H1 (cell line): ENCODE data around the gene TNFSF12. TPM values are rescaled to one million over a fixed set of nuclear protein-coding genes. Genes with fewer than 3 reads are reported as not detected.

ENCODE experiments used
- CTCF ChIA-PET: fragments of 300-600 bp; sonication (Branson Sonifier 250); formaldehyde crosslinking; loops from one replicate; lab custom pipeline; 2021; ENCODE audit not compliant: partially characterized antibody; lab: Charles Lee
- POLR2A ChIA-PET: fragments of 300-600 bp; sonication (Branson Sonifier 250); formaldehyde crosslinking; loops from one replicate; lab custom pipeline; 2021; ENCODE audit warnings: inconsistent platforms; ENCODE audit not compliant: partially characterized antibody; lab: Charles Lee
- DNase-seq, 2 experiments: peaks; one replicate each; pipeline versions ENCODE4 v3.0.0 to v3.0.0-alpha.2; 2010 to 2022; ENCODE audit warnings: low spot score in 2 of 2, low read depth in 1 of 2, mixed read lengths in 1 of 2
- FAIRE-seq: peaks from 2 replicates; lab custom pipeline; 2011; peaks lifted over from hg19 to GRCh38; lab: Jason Lieb, UNC
- H2AFZ ChIP-seq: 2 replicates; pipeline ENCODE4 v1.8.1; 2012; ENCODE audit warnings: low read length, inconsistent platforms
- H2AK5ac ChIP-seq: 2 replicates; pipeline ENCODE4 v1.6.1; 2013; ENCODE audit warnings: low read depth, low read length
- H2BK120ac ChIP-seq: replicated peaks from 2 replicates; pipeline ENCODE3; 2013; ENCODE audit warnings: low read depth, low read length, inconsistent platforms
- H2BK12ac ChIP-seq: 2 replicates; pipeline ENCODE4 v1.6.1; 2013; ENCODE audit warnings: low read depth, low read length
- H2BK15ac ChIP-seq: 2 replicates; pipeline ENCODE4 v1.6.1; 2013; ENCODE audit warnings: low read length
- H2BK20ac ChIP-seq: 2 replicates; pipeline ENCODE4 v1.6.1; 2013; ENCODE audit warnings: low read length
- H2BK5ac ChIP-seq: 2 replicates; pipeline ENCODE4 v1.6.1; 2013; ENCODE audit warnings: low read depth, low read length
- H3K14ac ChIP-seq: 2 replicates; pipeline ENCODE4 v1.6.1; 2013; ENCODE audit warnings: inconsistent platforms; ENCODE audit not compliant: insufficient read length
- H3K18ac ChIP-seq: 2 replicates; pipeline ENCODE4 v1.6.1; 2013; ENCODE audit warnings: low read length; ENCODE audit errors: extremely low read depth
- H3K23ac ChIP-seq: 2 replicates; pipeline ENCODE4 v1.6.1; 2013; ENCODE audit warnings: inconsistent platforms; ENCODE audit not compliant: insufficient read length
- H3K23me2 ChIP-seq: 2 replicates; pipeline ENCODE4 v1.6.1; 2013; ENCODE audit warnings: low read depth, low read length
- H3K27ac ChIP-seq: 2 replicates; pipeline ENCODE4 v1.6.1; 2011; ENCODE audit warnings: low read depth, low read length, inconsistent platforms
- H3K27me3 ChIP-seq, 4 experiments: replicated peaks in 1 of 4; 1 replicate in 1 of 4; 2 replicates in 3 of 4; pipeline versions ENCODE4 v1.6.1 to v1.8.1; 2011 to 2013; ENCODE audit warnings: low read length in 3 of 4, mild to moderate bottlenecking in 3 of 4, inconsistent platforms in 2 of 4, mixed read lengths in 2 of 4, moderate library complexity in 1 of 4; ENCODE audit not compliant: control insufficient read depth in 3 of 4, insufficient read depth in 3 of 4; ENCODE audit errors: extremely low read depth in 1 of 4
- H3K36me3 ChIP-seq, 4 experiments: 2 replicates each; pipeline versions ENCODE4 v1.6.1 to v1.8.1; 2011 to 2013; ENCODE audit warnings: mild to moderate bottlenecking in 4 of 4, low read length in 3 of 4, moderate library complexity in 2 of 4, control low read depth in 1 of 4, inconsistent platforms in 1 of 4; ENCODE audit not compliant: insufficient read depth in 4 of 4, control insufficient read depth in 2 of 4
- H3K4ac ChIP-seq: replicated peaks from 2 replicates; pipeline ENCODE3; 2013; ENCODE audit warnings: low read length, low read depth, mixed read lengths, inconsistent platforms; ENCODE audit not compliant: insufficient read length
- H3K4me1 ChIP-seq, 4 experiments: replicated peaks in 1 of 4; 1 replicate in 1 of 4; 2 replicates in 3 of 4; pipeline versions ENCODE4 v1.6.1 to v1.8.1; 2011 to 2013; ENCODE audit warnings: low read length in 3 of 4, inconsistent platforms in 2 of 4, mixed read lengths in 1 of 4; ENCODE audit not compliant: insufficient read depth in 4 of 4, control insufficient read depth in 3 of 4
- H3K4me2 ChIP-seq, 2 experiments: 2 replicates each; pipeline versions ENCODE4 v1.6.1 to v1.8.1; 2011 to 2013; ENCODE audit warnings: low read depth in 2 of 2, low read length in 2 of 2, control low read depth in 1 of 2, inconsistent platforms in 1 of 2, mild to moderate bottlenecking in 1 of 2; ENCODE audit not compliant: insufficient read depth in 1 of 2
- H3K4me3 ChIP-seq, 4 experiments: fragments of 200-600, 300-600 bp in 1 of 4; sonication (generic), shearing (Covaris generic), sonication (Bioruptor Twin) in 1 of 4; 2 replicates each; pipeline versions ENCODE4 v1.5.1 to v1.8.1; 2011 to 2016; ENCODE audit warnings: low read length in 4 of 4, low read depth in 3 of 4, control low read depth in 2 of 4, inconsistent platforms in 2 of 4, mild to moderate bottlenecking in 2 of 4, mixed read lengths in 1 of 4, moderate library complexity in 1 of 4; ENCODE audit not compliant: insufficient read depth in 2 of 4; ENCODE audit errors: extremely low read depth in 1 of 4
- H3K56ac ChIP-seq: replicated peaks from 2 replicates; pipeline ENCODE3; 2013; ENCODE audit warnings: low read depth, mild to moderate bottlenecking, mixed read lengths, low read length, inconsistent platforms; ENCODE audit not compliant: insufficient read length
- H3K79me1 ChIP-seq: 2 replicates; pipeline ENCODE4 v1.6.1; 2013; ENCODE audit warnings: low read depth, low read length, control low read depth
- H3K79me2 ChIP-seq, 2 experiments: 2 replicates each; pipeline versions ENCODE4 v1.6.1 to v1.8.1; 2012 to 2013; ENCODE audit warnings: low read length in 2 of 2, mild to moderate bottlenecking in 2 of 2, inconsistent platforms in 1 of 2; ENCODE audit not compliant: insufficient read depth in 2 of 2, control insufficient read depth in 1 of 2
- H3K9ac ChIP-seq, 4 experiments: replicated peaks in 1 of 4; 1 replicate in 1 of 4; 2 replicates in 3 of 4; pipeline versions ENCODE4 v1.6.1 to v1.8.1; 2011 to 2013; ENCODE audit warnings: low read depth in 3 of 4, low read length in 3 of 4, control low read depth in 2 of 4, mild to moderate bottlenecking in 2 of 4, moderate library complexity in 2 of 4, inconsistent platforms in 1 of 4; ENCODE audit errors: extremely low read depth in 1 of 4
- H3K9me3 ChIP-seq, 2 experiments: 2 replicates each; pipeline versions ENCODE4 v1.6.1 to v1.8.1; 2012 to 2013; ENCODE audit warnings: mild to moderate bottlenecking in 2 of 2, moderate library complexity in 2 of 2, control low read depth in 1 of 2, inconsistent platforms in 1 of 2, low read depth in 1 of 2, low read length in 1 of 2, mixed read lengths in 1 of 2; ENCODE audit not compliant: insufficient read depth in 2 of 2
- H4K20me1 ChIP-seq, 2 experiments: replicated peaks in 1 of 2; 2 replicates each; pipeline versions ENCODE3 to v1.8.1; 2011 to 2013; ENCODE audit warnings: inconsistent platforms in 2 of 2, low read length in 2 of 2, mild to moderate bottlenecking in 1 of 2; ENCODE audit not compliant: insufficient read depth in 2 of 2, control insufficient read depth in 1 of 2
- H4K5ac ChIP-seq: 2 replicates; pipeline ENCODE4 v1.6.1; 2013; ENCODE audit warnings: low read length, low read depth, mixed read lengths, inconsistent platforms; ENCODE audit not compliant: insufficient read length
- H4K8ac ChIP-seq: 2 replicates; pipeline ENCODE4 v1.8.0; 2013; ENCODE audit warnings: mild to moderate bottlenecking, moderate library complexity, low read length, inconsistent platforms; ENCODE audit not compliant: insufficient read depth; ENCODE audit errors: extremely low read depth
- H4K91ac ChIP-seq: replicated peaks from 2 replicates; pipeline ENCODE3; 2013; ENCODE audit warnings: low read length, mixed read lengths, inconsistent platforms; ENCODE audit not compliant: insufficient read length
- ASH2L ChIP-seq: fragments of 200-600, 300-600 bp; sonication (generic); IDR thresholded peaks from one replicate; pipeline ENCODE4 v1.7.1; 2017; ENCODE audit warnings: low read length
- BACH1 ChIP-seq: IDR thresholded peaks from 2 replicates; pipeline ENCODE4 v1.6.1; 2012; ENCODE audit warnings: low read length, improper control_type of control experiment
- BRCA1 ChIP-seq: IDR thresholded peaks from 2 replicates; pipeline ENCODE4 v1.6.1; 2012; ENCODE audit warnings: low read depth, low read length, improper control_type of control experiment
- CEBPB ChIP-seq: IDR thresholded peaks from 2 replicates; pipeline ENCODE4 v1.6.1; 2012; ENCODE audit warnings: low read depth, low read length
- CHD1 ChIP-seq: IDR thresholded peaks from 2 replicates; pipeline ENCODE4 v1.6.1; 2012; ENCODE audit warnings: low read depth, low read length, improper control_type of control experiment
- EZH2 ChIP-seq: fragments of 200-600 bp; sonication (generic); IDR thresholded peaks from 2 replicates; pipeline ENCODE4 v1.7.1; 2012; ENCODE audit warnings: low read depth, mild to moderate bottlenecking, moderate library complexity, low read length, inconsistent platforms; ENCODE audit not compliant: severe bottlenecking
- JUND ChIP-seq: IDR thresholded peaks from 2 replicates; pipeline ENCODE4 v1.6.1; 2011; ENCODE audit warnings: mild to moderate bottlenecking, improper control_type of control experiment, low read length
- KDM5A ChIP-seq: fragments of 200-600 bp; IDR thresholded peaks from 2 replicates; pipeline ENCODE4 v1.7.1; 2012; ENCODE audit warnings: mild to moderate bottlenecking, low read length, inconsistent platforms, mixed read lengths
- POU5F1 ChIP-seq: IDR thresholded peaks from 2 replicates; pipeline ENCODE4 v1.6.1; 2011; ENCODE audit warnings: low read depth, mild to moderate bottlenecking, low read length, moderate library complexity
- TAF1 ChIP-seq: IDR thresholded peaks from 2 replicates; pipeline ENCODE4 v1.6.1; 2011; ENCODE audit warnings: mild to moderate bottlenecking, low read depth, low read length
- TAF7 ChIP-seq: optimal IDR thresholded peaks from 2 replicates; pipeline ENCODE3; 2011; ENCODE audit warnings: low read depth, mild to moderate bottlenecking, inconsistent platforms, low read length, moderate library complexity, borderline replicate concordance
- TCF12 ChIP-seq: IDR thresholded peaks from 2 replicates; pipeline ENCODE4 v1.6.1; 2011; ENCODE audit warnings: low read depth, mild to moderate bottlenecking, low read length
- ZNF274 ChIP-seq: IDR thresholded peaks from 2 replicates; pipeline ENCODE4 v1.7.0; 2012; ENCODE audit warnings: low read length, borderline replicate concordance; ENCODE audit errors: extremely low read depth
- WGBS, 2 experiments: shearing (Covaris generic) in 1 of 2; methylation state at CpG; one replicate each; pipeline versions ENCODE4 v1.1.6 to v1.1.7; 2013 to 2015; ENCODE audit warnings: low lambda C conversion rate in 2 of 2, mixed read lengths in 2 of 2, inconsistent platforms in 1 of 2, low coverage in 1 of 2, missing lambda C conversion rate in 1 of 2; ENCODE audit not compliant: insufficient replicate concordance in 2 of 2, insufficient coverage in 1 of 2, insufficient read length in 1 of 2; ENCODE audit errors: extremely low coverage in 1 of 2, missing lambda C conversion rate in 1 of 2; 5-methylcytosine and 5-hydroxymethylcytosine counted together
- polyA plus RNA-seq, 7 experiments: library from polyadenylated mRNA; depleted of rRNA in 3 of 7; stranded (reverse) in 5 of 7; unstranded in 2 of 7; fragments of >200 nt in 5 of 7; fragments of 200-250 nt in 2 of 7; gene quantifications; 1 replicate in 5 of 7; 2 replicates in 1 of 7; 4 replicates in 1 of 7; pipeline versions ENCODE4 v1.2.1 to v1.2.3, GENCODE V29; 2011 to 2013; ENCODE audit warnings: missing spikeins in 2 of 7, mixed read lengths in 2 of 7
- total RNA-seq: library from RNA; stranded (reverse); fragmentation: NEBNext Ultra II Directional; extraction: Animal tissue kit (Norgen Biotek cat#: 25700); gene quantifications from 2 replicates; pipeline ENCODE4 v1.2.1, GENCODE V29; 2021
- TF ChIP-seq, protein P1 (sequence below): IDR thresholded peaks from 2 replicates; pipeline ENCODE4 v1.6.1; 2011; ENCODE audit warnings: low read length, improper control_type of control experiment

The TNFSF12 gene
- total and polyA plus RNA-seq, 2 of the 8 experiments (the other 6 are each of a cell fraction or from before 2014, with no cell fraction given): 7.2 to 9.6 TPM

DNA sequence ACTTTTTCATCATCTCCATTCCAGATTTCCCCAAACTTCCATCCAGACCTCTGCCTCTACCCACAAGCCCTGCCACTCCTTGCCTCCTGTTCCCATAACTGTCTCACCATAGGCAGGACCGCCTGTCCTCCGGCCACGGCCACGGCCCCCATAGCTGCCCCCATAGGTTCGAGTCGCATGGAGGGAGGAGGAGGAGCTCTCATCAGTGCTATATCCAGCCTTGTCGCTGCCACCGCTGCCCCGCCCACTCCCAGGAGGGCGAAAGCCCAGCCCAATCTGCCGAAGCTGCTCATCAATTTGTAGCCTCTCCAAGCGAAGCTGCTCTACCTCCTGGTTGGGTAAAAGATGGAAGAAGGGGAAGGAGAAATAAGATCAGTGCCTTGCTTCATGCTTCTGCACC, 44.4 kb downstream of the TNFSF12 start:
- Histone ChIP-seq H3K4me2 (no peak overlapping the region), H3K27me3 (no peaks in the 10 kb centered on the region), H4K8ac (no peak overlapping the region), H2BK12ac (no peak overlapping the region), H3K23ac (no peak overlapping the region), H4K5ac (no peak overlapping the region), H3K56ac (no peak overlapping the region), H2BK15ac (no peak overlapping the region), H3K4me1 (peaks cover 6 to 21% (median 16%) of the 10 kb centered on the region in 4 experiments), H3K23me2 (peaks cover 12% of the 10 kb centered on the region; the same call in 1 of the 2 replicates), H3K18ac (no peak overlapping the region), H3K9ac (no peak overlapping the region), H3K79me2 (no peaks in the 10 kb centered on the region), H3K14ac (no peak overlapping the region), H3K79me1 (no peaks in the 10 kb centered on the region; the same call in 1 of the 2 replicates), H2BK20ac (no peak overlapping the region), H2BK5ac (no peak overlapping the region), H2BK120ac (no peak overlapping the region), H3K9me3 (no peaks in the 10 kb centered on the region), H3K27ac (no peak overlapping the region), H4K91ac (no peak overlapping the region), H3K4me3 (no peak overlapping the region), H2AK5ac (no peak overlapping the region), H3K4ac (no peak overlapping the region), H4K20me1 (no peaks in the 10 kb centered on the region), H2AFZ (no peak overlapping the region), H3K36me3 (peaks cover 17 to 56% (median 44%) of the 10 kb centered on the region in 4 experiments)
- ChIA-PET POLR2A (interaction anchor here (1.2 to 28.5 kb wide), 8 partner anchors 9 to 276 kb away, joined by 3 to 1144 read pairs (median 5); partner anchors contain the start of genes CD68, FXR2, MPDU1 and SENP3), CTCF (interaction anchor here (0.6 to 2.4 kb wide), 5 partner anchors 9 to 848 kb away, joined by 3 to 10 read pairs (median 3); partner anchors contain the start of genes CD68, TP53 and WRAP53)
- FAIRE-seq: no peak
- no peak for DNase-seq
- 90% methylated on average over 10 of the region's 12 CpGs; no CpG with 5 or more reads in 1 of the 2 experiments for WGBS, 2 experiments
- TF ChIP-seq TAF1: no peak
- no peak for TF ChIP-seq CHD1
- TF ChIP-seq BRCA1: no peak
- no peak for TF ChIP-seq ASH2L
- TF ChIP-seq KDM5A: no peak
- TF ChIP-seq CEBPB: no peak
- TF ChIP-seq TAF7: no peak
- no peak for TF ChIP-seq POU5F1
- no peak for TF ChIP-seq EZH2
- TF ChIP-seq BACH1: no peak
- no peak for TF ChIP-seq JUND
- TF ChIP-seq, protein P1, sequence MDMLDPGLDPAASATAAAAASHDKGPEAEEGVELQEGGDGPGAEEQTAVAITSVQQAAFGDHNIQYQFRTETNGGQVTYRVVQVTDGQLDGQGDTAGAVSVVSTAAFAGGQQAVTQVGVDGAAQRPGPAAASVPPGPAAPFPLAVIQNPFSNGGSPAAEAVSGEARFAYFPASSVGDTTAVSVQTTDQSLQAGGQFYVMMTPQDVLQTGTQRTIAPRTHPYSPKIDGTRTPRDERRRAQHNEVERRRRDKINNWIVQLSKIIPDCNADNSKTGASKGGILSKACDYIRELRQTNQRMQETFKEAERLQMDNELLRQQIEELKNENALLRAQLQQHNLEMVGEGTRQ: no peak
- no peak for TF ChIP-seq ZNF274
- TF ChIP-seq TCF12: no peak
